HG03342 (cell line): ENCODE data around the gene FXYD1.
"Not testable (repeated sequence)": the region's sequence is repeated elsewhere in the genome, so short reads cannot be mapped to it uniquely, and the experiment has no call there.

Experiments
- ATAC-seq: cut with Tn5 transposase; IDR thresholded peaks from one replicate; pipeline ENCODE4 v1.9.1; 2021; ENCODE audit warnings: mild to moderate bottlenecking, moderate library complexity; ENCODE audit not compliant: unreplicated experiment

Gene FXYD1

GRCh38 chr19:35141837-35142605, 3.4 kb downstream of the FXYD1 start:
- no peak for ATAC-seq

GRCh38 chr19:35142606-35143230, 4.1 kb downstream of the FXYD1 start:
- ATAC-seq: no peak

GRCh38 chr19:35143231-35143715, 4.6 kb downstream of the FXYD1 start, which contains the start of gene FXYD7:
TSS of gene FXYD7 (plus strand) at chr19:35143255. CDS start at chr19:35143334, 79 bp downstream.
- no peak for ATAC-seq

- no peak for ATAC-seq
Observed at GRCh38 chr19:35143818-35144217, 5.2 kb downstream of the FXYD1 start.

GRCh38 chr19:35144259-35144599, 5.6 kb downstream of the FXYD1 start:
- ATAC-seq: no peak

- no peak for ATAC-seq
Observed at GRCh38 chr19:35144600-35145436, 6.2 kb downstream of the FXYD1 start.

GRCh38 chr19:35146746-35147459, 8.3 kb downstream of the FXYD1 start:
- no peak for ATAC-seq

GRCh38 chr19:35149463-35149862, 10.8 kb downstream of the FXYD1 start:
- ATAC-seq: no peak

- no peak for ATAC-seq
Observed at GRCh38 chr19:35150445-35150844, 11.8 kb downstream of the FXYD1 start.

GRCh38 chr19:35151273-35152065, 12.8 kb downstream of the FXYD1 start:
- no peak for ATAC-seq

- ATAC-seq: not testable (repeated sequence)
Observed at GRCh38 chr19:35153129-35153522, 14.5 kb downstream of the FXYD1 start.

- ATAC-seq: peak; percentile 53
Observed at GRCh38 chr19:35153701-35154524, 15.3 kb downstream of the FXYD1 start.

GRCh38 chr19:35154525-35155406, 16.1 kb downstream of the FXYD1 start, which contains the start of gene FXYD5:
TSS of gene FXYD5 (plus strand) at chr19:35154735. CDS start at chr19:35155551, 816 bp downstream.
- ATAC-seq: no peak

- ATAC-seq: no peak
Observed at GRCh38 chr19:35155441-35155840, 16.8 kb downstream of the FXYD1 start.

- ATAC-seq: no peak
Observed at GRCh38 chr19:35155981-35156672, 17.5 kb downstream of the FXYD1 start.

GRCh38 chr19:35156673-35157014, 18.0 kb downstream of the FXYD1 start:
- ATAC-seq: no peak

GRCh38 chr19:35157431-35157830, 18.8 kb downstream of the FXYD1 start:
- no peak for ATAC-seq

- ATAC-seq: no peak
Observed at GRCh38 chr19:35159606-35160005, 21.0 kb downstream of the FXYD1 start.
